H9 (cell line): ENCODE measurements around the gene SPTA1. TPM values are rescaled to one million over a fixed set of nuclear protein-coding genes. Genes with fewer than 3 reads are reported as not detected.

Experiments
- DNase-seq: peaks from one replicate; pipeline ENCODE4 v3.0.0-alpha.2; 2017
- H2AFZ ChIP-seq: one replicate; pipeline ENCODE4 v1.6.1; 2013; ENCODE audit warnings: mild to moderate bottlenecking, low read length, control low read depth, moderate library complexity
- H2AK5ac ChIP-seq: 2 replicates; pipeline ENCODE4 v1.6.1; 2013; ENCODE audit warnings: low read length, control low read depth, mixed read lengths; ENCODE audit not compliant: insufficient read length
- H2BK120ac ChIP-seq: one replicate; pipeline ENCODE4 v1.6.1; 2013; ENCODE audit warnings: low read depth, mild to moderate bottlenecking, low read length, control low read depth, inconsistent platforms; ENCODE audit not compliant: poor library complexity, severe bottlenecking
- H2BK12ac ChIP-seq: 2 replicates; pipeline ENCODE4 v1.6.1; 2013; ENCODE audit warnings: low read length, control low read depth, mixed read lengths, low read depth; ENCODE audit not compliant: insufficient read length
- H2BK15ac ChIP-seq: 2 replicates; pipeline ENCODE4 v1.6.1; 2013; ENCODE audit warnings: low read depth, low read length, control low read depth
- H2BK20ac ChIP-seq: one replicate; pipeline ENCODE4 v1.6.1; 2013; ENCODE audit warnings: low read depth, mild to moderate bottlenecking, low read length, control low read depth, inconsistent platforms; ENCODE audit not compliant: poor library complexity, severe bottlenecking
- H2BK5ac ChIP-seq: 2 replicates; pipeline ENCODE4 v1.6.1; 2013; ENCODE audit warnings: low read length, control low read depth, mixed read lengths; ENCODE audit not compliant: insufficient read length
- H3K14ac ChIP-seq: 2 replicates; pipeline ENCODE4 v1.6.1; 2013; ENCODE audit warnings: low read length, control low read depth; ENCODE audit not compliant: insufficient read depth
- H3K18ac ChIP-seq: 2 replicates; pipeline ENCODE4 v1.6.1; 2013; ENCODE audit warnings: low read depth, mild to moderate bottlenecking, mixed read lengths, low read length, control low read depth; ENCODE audit not compliant: insufficient read length
- H3K23ac ChIP-seq: 2 replicates; pipeline ENCODE4 v1.6.1; 2013; ENCODE audit warnings: low read length, control low read depth, mixed read lengths, low read depth; ENCODE audit not compliant: insufficient read length
- H3K23me2 ChIP-seq: 2 replicates; pipeline ENCODE4 v1.6.1; 2013; ENCODE audit warnings: low read depth, mild to moderate bottlenecking, mixed read lengths, low read length, control low read depth; ENCODE audit not compliant: insufficient read length, poor library complexity, severe bottlenecking
- H3K27ac ChIP-seq: 2 replicates; pipeline ENCODE4 v1.5.1; 2013; ENCODE audit warnings: low read length, control low read depth, mixed read lengths, low read depth; ENCODE audit not compliant: insufficient read length
- H3K27me3 ChIP-seq: 2 replicates; pipeline ENCODE4 v1.6.1; 2013; ENCODE audit warnings: low read length, control low read depth, inconsistent platforms; ENCODE audit not compliant: insufficient read depth
- H3K4ac ChIP-seq: 2 replicates; pipeline ENCODE4 v1.6.1; 2013; ENCODE audit warnings: low read depth, mild to moderate bottlenecking, control low read depth, inconsistent platforms, low read length, moderate library complexity
- H3K4me1 ChIP-seq: 2 replicates; pipeline ENCODE4 v1.6.1; 2013; ENCODE audit warnings: low read length, control low read depth, inconsistent platforms; ENCODE audit not compliant: insufficient read depth
- H3K4me2 ChIP-seq: 2 replicates; pipeline ENCODE4 v1.6.1; 2013; ENCODE audit warnings: low read length, control low read depth, mixed read lengths; ENCODE audit not compliant: insufficient read length, insufficient read depth
- H3K56ac ChIP-seq: 2 replicates; pipeline ENCODE4 v1.6.1; 2013; ENCODE audit warnings: low read depth, mild to moderate bottlenecking, mixed read lengths, low read length, control low read depth; ENCODE audit not compliant: insufficient read length
- H3K79me1 ChIP-seq: 2 replicates; pipeline ENCODE4 v1.6.1; 2013; ENCODE audit warnings: low read depth, mild to moderate bottlenecking, moderate library complexity, low read length, control low read depth, inconsistent platforms; ENCODE audit not compliant: insufficient read depth, poor library complexity, severe bottlenecking
- H3K79me2 ChIP-seq: 2 replicates; pipeline ENCODE4 v1.6.1; 2013; ENCODE audit warnings: low read length, control low read depth, inconsistent platforms; ENCODE audit not compliant: insufficient read depth
- H3K9ac ChIP-seq: 2 replicates; pipeline ENCODE4 v1.6.1; 2013; ENCODE audit warnings: low read length, control low read depth, mixed read lengths; ENCODE audit not compliant: insufficient read length; ENCODE audit errors: extremely low read depth
- H3K9me3 ChIP-seq: one replicate; pipeline ENCODE4 v1.6.1; 2013; ENCODE audit warnings: low read depth, low read length, inconsistent platforms; ENCODE audit not compliant: control insufficient read depth
- H3T11ph ChIP-seq: one replicate; pipeline ENCODE4 v1.6.1; 2013; ENCODE audit warnings: mild to moderate bottlenecking, low read length, control low read depth, inconsistent platforms
- H4K20me1 ChIP-seq: one replicate; pipeline ENCODE4 v1.6.1; 2013; ENCODE audit not compliant: control insufficient read depth, insufficient read length, insufficient read depth
- H4K5ac ChIP-seq: 2 replicates; pipeline ENCODE4 v1.6.1; 2013; ENCODE audit warnings: low read depth, mild to moderate bottlenecking, mixed read lengths, low read length, control low read depth; ENCODE audit not compliant: insufficient read length
- H4K8ac ChIP-seq: replicated peaks from 2 replicates; pipeline ENCODE4 v1.6.1; 2013; ENCODE audit warnings: low read length, control low read depth, mixed read lengths, low read depth; ENCODE audit not compliant: insufficient read length
- H4K91ac ChIP-seq: 2 replicates; pipeline ENCODE4 v1.6.1; 2013; ENCODE audit warnings: low read depth, mild to moderate bottlenecking, moderate library complexity, mixed read lengths, low read length, control low read depth; ENCODE audit not compliant: insufficient read length
- H3K27ac Mint-ChIP-seq, 3 experiments: 2 replicates in 2 of 3; 3 replicates in 1 of 3; pipeline ENCODE4 v1.8.0; 2020 to 2021; ENCODE audit warnings: mixed read lengths in 3 of 3, mild to moderate bottlenecking in 1 of 3, moderate library complexity in 1 of 3
- H3K27me3 Mint-ChIP-seq: 2 replicates; pipeline ENCODE4 v1.8.0; 2021; ENCODE audit warnings: low read depth, mild to moderate bottlenecking, moderate library complexity, mixed read lengths
- H3K36me3 Mint-ChIP-seq, 3 experiments: 2 replicates in 2 of 3; 3 replicates in 1 of 3; pipeline ENCODE4 v1.8.0; 2020 to 2021; ENCODE audit warnings: low read depth in 3 of 3, mixed read lengths in 3 of 3; ENCODE audit not compliant: insufficient read depth in 1 of 3
- H3K4me1 Mint-ChIP-seq, 2 experiments: 2 replicates each; pipeline ENCODE4 v1.8.0; 2020; ENCODE audit warnings: mixed read lengths in 2 of 2
- H3K4me3 Mint-ChIP-seq, 2 experiments: 2 replicates in 1 of 2; 3 replicates in 1 of 2; pipeline ENCODE4 v1.8.0; 2020 to 2021; ENCODE audit warnings: mild to moderate bottlenecking in 2 of 2, mixed read lengths in 2 of 2, moderate library complexity in 1 of 2
- H3K9me3 Mint-ChIP-seq, 2 experiments: 2 replicates in 1 of 2; 3 replicates in 1 of 2; pipeline ENCODE4 v1.8.0; 2020; ENCODE audit warnings: mild to moderate bottlenecking in 2 of 2, mixed read lengths in 2 of 2, moderate library complexity in 1 of 2
- WGBS: extraction: QIAGEN DNeasy Blood & Tissue Kit; methylation state at CpG from one replicate; pipeline ENCODE4 v1.1.7; 2013; ENCODE audit warnings: missing lambda C conversion rate, low lambda C conversion rate, mixed read lengths; ENCODE audit not compliant: insufficient read length; ENCODE audit errors: extremely low coverage; 5-methylcytosine and 5-hydroxymethylcytosine counted together
- total RNA-seq: library from RNA; stranded (reverse); gene quantifications from 2 replicates; pipeline ENCODE4 v1.2.1, GENCODE V29; 2021
- TF ChIP-seq, protein P1 (sequence below): fragments of 200-600 bp; sonication (generic); conservative IDR thresholded peaks from 3 replicates; pipeline ENCODE4 v1.8.0; 2021; ENCODE audit warnings: antibody characterized with exemption, mild to moderate bottlenecking

Gene SPTA1
- total RNA-seq, 1 experiment from 2014 or later = not detected

DNA sequence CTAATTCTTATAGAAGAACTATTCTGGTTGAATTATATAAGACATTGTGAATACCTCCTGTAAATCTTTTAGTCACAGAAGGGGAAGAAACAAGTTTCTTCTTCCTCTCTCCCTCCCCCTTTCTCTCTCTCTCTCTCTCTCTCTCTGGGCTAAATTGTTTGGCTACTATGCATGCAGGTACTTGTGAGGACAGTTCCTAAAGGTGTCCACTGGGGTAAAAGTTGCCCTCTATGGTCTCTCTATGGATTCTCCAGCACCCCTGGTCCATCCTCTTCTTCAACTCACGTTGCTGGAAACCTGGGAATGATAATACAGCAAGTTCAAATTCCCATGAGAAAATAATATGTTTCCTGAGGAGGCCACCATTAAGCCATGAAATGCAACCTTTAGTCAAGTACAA lies 28.2 kb upstream of the SPTA1 start:
- H3K27ac ChIP-seq = no peak overlapping the region
- no peak overlapping the region for H2AK5ac ChIP-seq
- H3K4me1 ChIP-seq = no peaks in the 10 kb centered on the region
- H3K56ac ChIP-seq = no peak overlapping the region
- H4K5ac ChIP-seq = no peak overlapping the region
- H2AFZ ChIP-seq = no peak overlapping the region
- H4K8ac ChIP-seq = no peak overlapping the region
- H3K18ac ChIP-seq = no peak overlapping the region
- no peaks in the 10 kb centered on the region; the same call in 1 of the 2 replicates for H3K27me3 Mint-ChIP-seq
- no peaks in the 10 kb centered on the region for H3K23me2 ChIP-seq
- H3K4me2 ChIP-seq = no peak overlapping the region
- no CpG with 5 or more reads among the region's 1 CpG for whole genome bisulfite sequencing
- H3K27me3 ChIP-seq = no peaks in the 10 kb centered on the region
- H3K79me2 ChIP-seq = no peaks in the 10 kb centered on the region
- no peak overlapping the region for H2BK15ac ChIP-seq
- H3T11ph ChIP-seq = no peak overlapping the region
- no peak overlapping the region for H3K27ac Mint-ChIP-seq
- H4K20me1 ChIP-seq = no peaks in the 10 kb centered on the region
- H3K36me3 Mint-ChIP-seq = no peaks in the 10 kb centered on the region
- no peak overlapping the region for H2BK20ac ChIP-seq
- no peaks in the 10 kb centered on the region for H3K9me3 ChIP-seq
- TF ChIP-seq, protein P1, sequence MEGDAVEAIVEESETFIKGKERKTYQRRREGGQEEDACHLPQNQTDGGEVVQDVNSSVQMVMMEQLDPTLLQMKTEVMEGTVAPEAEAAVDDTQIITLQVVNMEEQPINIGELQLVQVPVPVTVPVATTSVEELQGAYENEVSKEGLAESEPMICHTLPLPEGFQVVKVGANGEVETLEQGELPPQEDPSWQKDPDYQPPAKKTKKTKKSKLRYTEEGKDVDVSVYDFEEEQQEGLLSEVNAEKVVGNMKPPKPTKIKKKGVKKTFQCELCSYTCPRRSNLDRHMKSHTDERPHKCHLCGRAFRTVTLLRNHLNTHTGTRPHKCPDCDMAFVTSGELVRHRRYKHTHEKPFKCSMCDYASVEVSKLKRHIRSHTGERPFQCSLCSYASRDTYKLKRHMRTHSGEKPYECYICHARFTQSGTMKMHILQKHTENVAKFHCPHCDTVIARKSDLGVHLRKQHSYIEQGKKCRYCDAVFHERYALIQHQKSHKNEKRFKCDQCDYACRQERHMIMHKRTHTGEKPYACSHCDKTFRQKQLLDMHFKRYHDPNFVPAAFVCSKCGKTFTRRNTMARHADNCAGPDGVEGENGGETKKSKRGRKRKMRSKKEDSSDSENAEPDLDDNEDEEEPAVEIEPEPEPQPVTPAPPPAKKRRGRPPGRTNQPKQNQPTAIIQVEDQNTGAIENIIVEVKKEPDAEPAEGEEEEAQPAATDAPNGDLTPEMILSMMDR = 0 out of 3 replicates have a peak, but pooled peaks have one; percentile 20
- H3K23ac ChIP-seq = no peak overlapping the region
- H3K14ac ChIP-seq = no peak overlapping the region
- H3K9me3 Mint-ChIP-seq = no peaks in the 10 kb centered on the region
- no peak overlapping the region for H3K4ac ChIP-seq
- no peaks in the 10 kb centered on the region for H3K79me1 ChIP-seq
- no peak for DNase-seq
- H3K4me3 Mint-ChIP-seq = no peak overlapping the region
- no peak overlapping the region for H4K91ac ChIP-seq
- no peaks in the 10 kb centered on the region for H3K4me1 Mint-ChIP-seq
- no peak overlapping the region for H3K9ac ChIP-seq
- no peak overlapping the region for H2BK12ac ChIP-seq
- no peak overlapping the region for H2BK5ac ChIP-seq
- H2BK120ac ChIP-seq = no peak overlapping the region
